PC-9 (cell line): Measurements from ENCODE around the gene COMMD10. TPM values are rescaled to one million over a fixed set of nuclear protein-coding genes. Genes with fewer than 3 reads are reported as not detected.

Experiments
- BruUV-seq: library from RNA; stranded (reverse); fragments of 400-500 nt; replicated peaks from 2 replicates; lab custom pipeline; 2021; lab: Mats Ljungman, UMichigan
- CTCF ChIA-PET: fragments of 300-600 bp; sonication (Branson Sonifier 250); formaldehyde crosslinking; loops from one replicate; lab custom pipeline; 2022; ENCODE audit warnings: antibody characterized with exemption; lab: Charles Lee
- POLR2A ChIA-PET: fragments of 300-600 bp; sonication (Branson Sonifier 250); formaldehyde crosslinking; loops from one replicate; lab custom pipeline; 2022; ENCODE audit warnings: antibody characterized with exemption; ENCODE audit not compliant: unreplicated experiment; lab: Charles Lee
- DNase-seq, 2 experiments: peaks; one replicate each; pipeline versions ENCODE4 v3.0.0 to v3.0.0-alpha.2; 2015 to 2022; ENCODE audit warnings: mixed read lengths in 1 of 2
- H2AFZ ChIP-seq: fragments of 200-600 bp; sonication (generic); 2 replicates; pipeline ENCODE4 v1.8.1; 2017; ENCODE audit warnings: antibody characterized with exemption
- H3F3A ChIP-seq: fragments of 200-600 bp; sonication (generic); 2 replicates; pipeline ENCODE4 v1.8.1; 2017; ENCODE audit warnings: antibody characterized with exemption, mild to moderate bottlenecking, low read depth; ENCODE audit not compliant: insufficient read depth
- H3K27ac ChIP-seq: fragments of 200-600 bp; sonication (generic); 2 replicates; pipeline ENCODE4 v1.6.1; 2016; ENCODE audit warnings: mixed run types
- H3K27me3 ChIP-seq: fragments of 200-600 bp; sonication (generic); 2 replicates; pipeline ENCODE4 v1.6.1; 2016; ENCODE audit warnings: low read depth, mixed run types; ENCODE audit not compliant: insufficient read depth
- H3K36me3 ChIP-seq: fragments of 200-600 bp; sonication (generic); 2 replicates; pipeline ENCODE4 v1.6.1; 2016; ENCODE audit warnings: low read depth, mixed run types
- H3K4me1 ChIP-seq: fragments of 200-600 bp; sonication (generic); replicated peaks from 2 replicates; pipeline ENCODE4 v1.6.1; 2016; ENCODE audit warnings: mixed run types; ENCODE audit not compliant: insufficient read depth
- H3K4me2 ChIP-seq: fragments of 200-600 bp; sonication (generic); 2 replicates; pipeline ENCODE4 v1.6.1; 2017; ENCODE audit warnings: mixed run types
- H3K4me3 ChIP-seq: fragments of 200-600 bp; sonication (generic); 2 replicates; pipeline ENCODE4 v1.6.1; 2016; ENCODE audit warnings: mixed run types
- H3K79me2 ChIP-seq: fragments of 200-600 bp; sonication (generic); 2 replicates; pipeline ENCODE4 v1.6.1; 2017; ENCODE audit warnings: low read depth, mixed run types
- H3K9me2 ChIP-seq: fragments of 200-600 bp; sonication (generic); 2 replicates; pipeline ENCODE4 v1.8.1; 2017; ENCODE audit warnings: mild to moderate bottlenecking; ENCODE audit not compliant: insufficient read depth
- H3K9me3 ChIP-seq: fragments of 200-600 bp; sonication (generic); 2 replicates; pipeline ENCODE4 v1.8.1; 2016; ENCODE audit warnings: low read depth; ENCODE audit not compliant: insufficient read depth
- H4K20me1 ChIP-seq: fragments of 200-600 bp; sonication (generic); 2 replicates; pipeline ENCODE4 v1.8.1; 2017; ENCODE audit not compliant: insufficient read depth
- CTCF ChIP-seq: fragments of 200-600 bp; sonication (generic); conservative IDR thresholded peaks from 2 replicates; pipeline ENCODE4 v1.6.1; 2017; ENCODE audit warnings: mixed run types, antibody characterized with exemption, mild to moderate bottlenecking, moderate library complexity
- EZH2 ChIP-seq: fragments of 200-600 bp; sonication (generic); IDR thresholded peaks from 2 replicates; pipeline ENCODE4 v1.8.0; 2017; ENCODE audit warnings: antibody characterized with exemption, low read depth
- intact Hi-C: fragments of 100-400 bp; cut with micrococcal nuclease; formaldehyde crosslinking; loops from one replicate; pipeline ENCODE4 v1.10.0; 2022; ENCODE audit not compliant: unreplicated experiment
- total RNA-seq: library from RNA; stranded (reverse); gene quantifications from 2 replicates; pipeline ENCODE4 v1.2.3, GENCODE V29; 2021

Gene COMMD10
- total RNA-seq, 1 experiment from 2014 or later: 17.9 TPM

GRCh38 chr5:116231288-116231687 is 146.5 kb downstream of the COMMD10 start:
- ChIA-PET CTCF (no interaction called here), POLR2A (no interaction called here)
- no peak for DNase-seq
- H3K4me3 ChIP-seq: no peak overlapping the region
- no peaks in the 10 kb centered on the region for H3K4me1 ChIP-seq
- H3K27ac ChIP-seq: no peak overlapping the region
- no peaks in the 10 kb centered on the region for H3F3A ChIP-seq
- no peaks in the 10 kb centered on the region for H3K36me3 ChIP-seq
- H2AFZ ChIP-seq: no peak overlapping the region
- H3K79me2 ChIP-seq: no peaks in the 10 kb centered on the region
- no TSS peak for BruUV-seq
- H3K4me2 ChIP-seq: no peak overlapping the region
- intact Hi-C loops: no loop called here
- H3K27me3 ChIP-seq: no peaks in the 10 kb centered on the region
- H3K9me2 ChIP-seq: no peaks in the 10 kb centered on the region
- H4K20me1 ChIP-seq: no peaks in the 10 kb centered on the region
- H3K9me3 ChIP-seq: no peaks in the 10 kb centered on the region
- no peak for TF ChIP-seq EZH2

- CTCF ChIA-PET: no interaction called here
- no peaks in the 10 kb centered on the region for H3K27me3 ChIP-seq
- no peaks in the 10 kb centered on the region for H3K4me1 ChIP-seq
- H3K36me3 ChIP-seq: no peaks in the 10 kb centered on the region
- H2AFZ ChIP-seq: no peak overlapping the region
- H3K9me3 ChIP-seq: no peaks in the 10 kb centered on the region
- intact Hi-C loops: no loop called here
- H3F3A ChIP-seq: no peaks in the 10 kb centered on the region
- no peak overlapping the region for H3K4me3 ChIP-seq
- POLR2A ChIA-PET: no interaction called here
- no peaks in the 10 kb centered on the region for H4K20me1 ChIP-seq
- TF ChIP-seq CTCF (no peak), EZH2 (no peak)
- DNase-seq: no peak
- no peak overlapping the region for H3K27ac ChIP-seq
- no peaks in the 10 kb centered on the region for H3K9me2 ChIP-seq
- BruUV-seq: no TSS peak
- H3K79me2 ChIP-seq: no peaks in the 10 kb centered on the region
- no peak overlapping the region for H3K4me2 ChIP-seq
Measured at GRCh38 chr5:116234681-116235080, 149.9 kb downstream of the COMMD10 start.

GRCh38 chr5:116237917-116238500 is 153.2 kb downstream of the COMMD10 start:
- no TSS peak for BruUV-seq
- ChIA-PET POLR2A (no interaction called here), CTCF (no interaction called here)
- no peaks in the 10 kb centered on the region for H3K79me2 ChIP-seq
- TF ChIP-seq EZH2 (no peak), CTCF (peak; percentile 24; the same call in 1 of the 2 replicates)
- H3K36me3 ChIP-seq: no peaks in the 10 kb centered on the region
- H3K27ac ChIP-seq: no peak overlapping the region
- H3K4me3 ChIP-seq: no peak overlapping the region
- no peaks in the 10 kb centered on the region for H3F3A ChIP-seq
- no peak for DNase-seq
- H3K9me2 ChIP-seq: no peaks in the 10 kb centered on the region
- no peaks in the 10 kb centered on the region for H3K4me1 ChIP-seq
- no peak overlapping the region for H3K4me2 ChIP-seq
- no peaks in the 10 kb centered on the region for H3K9me3 ChIP-seq
- no peaks in the 10 kb centered on the region for H3K27me3 ChIP-seq
- intact Hi-C loops: no loop called here
- H4K20me1 ChIP-seq: no peaks in the 10 kb centered on the region
- no peak overlapping the region for H2AFZ ChIP-seq

- TF ChIP-seq CTCF (no peak), EZH2 (no peak)
- Histone ChIP-seq H3K4me1 (no peaks in the 10 kb centered on the region), H3K4me2 (no peak overlapping the region), H4K20me1 (no peaks in the 10 kb centered on the region), H3K9me3 (no peaks in the 10 kb centered on the region), H2AFZ (no peak overlapping the region), H3F3A (no peaks in the 10 kb centered on the region), H3K9me2 (no peaks in the 10 kb centered on the region), H3K27ac (no peak overlapping the region), H3K36me3 (no peaks in the 10 kb centered on the region), H3K27me3 (no peaks in the 10 kb centered on the region), H3K79me2 (no peaks in the 10 kb centered on the region), H3K4me3 (no peak overlapping the region)
- CTCF ChIA-PET: no interaction called here
- no peak for DNase-seq
- POLR2A ChIA-PET: no interaction called here
- intact Hi-C loops: no loop called here
- BruUV-seq: no TSS peak
Measured at GRCh38 chr5:116242343-116242742, 157.5 kb downstream of the COMMD10 start.
